GM12878 (cell line): ENCODE results near the gene DCAF5. TPM values are rescaled to one million over a fixed set of nuclear protein-coding genes. Genes with fewer than 3 reads are reported as not detected.

Source experiments
- FOXM1 ChIP-seq: IDR thresholded peaks from 2 replicates; pipeline ENCODE4 v1.6.1; 2012; ENCODE audit warnings: low read depth, mild to moderate bottlenecking, inconsistent platforms, low read length, moderate library complexity
- MEF2B ChIP-seq: fragments of 450-650 bp; IDR thresholded peaks from 2 replicates; pipeline ENCODE4 v1.6.1; 2018; ENCODE audit warnings: mild to moderate bottlenecking, moderate library complexity; ENCODE audit not compliant: partially characterized antibody, poor library complexity, severe bottlenecking
- NFIC ChIP-seq: IDR thresholded peaks from 2 replicates; pipeline ENCODE4 v1.6.1; 2012; ENCODE audit warnings: low read depth, mild to moderate bottlenecking, inconsistent platforms, low read length, moderate library complexity
- RCOR1 ChIP-seq: conservative IDR thresholded peaks from 2 replicates; pipeline ENCODE4 v1.6.1; 2012; ENCODE audit warnings: low read depth, low read length, improper control_type of control experiment
- TCF7 ChIP-seq: IDR thresholded peaks from 2 replicates; pipeline ENCODE4 v1.6.1; 2014; ENCODE audit warnings: antibody characterized with exemption, borderline replicate concordance
- polyA plus RNA-seq, 11 experiments: library from polyadenylated mRNA; depleted of rRNA in 4 of 11; unstranded in 6 of 11; stranded (reverse) in 5 of 11; fragments of >200 nt; fragmentation: Nextera tagmentation in 4 of 11; fragmentation: Illumina TruSeq in 1 of 11; extraction: Ambion mirVana in 4 of 11; extraction: Trizol in 1 of 11; gene quantifications; 1 replicate in 1 of 11; 2 replicates in 10 of 11; pipeline versions ENCODE4 v1.2.1 to v1.2.3, GENCODE V29; 2011 to 2016; ENCODE audit warnings: inconsistent platforms in 2 of 11, missing spikeins in 2 of 11, low read depth in 1 of 11
- total RNA-seq, 4 experiments: library from RNA; depleted of rRNA in 3 of 4; stranded (reverse); fragments of >200 nt in 3 of 4; fragmentation: Illumina TruSeq in 1 of 4; extraction: Trizol in 1 of 4; gene quantifications; 2 replicates each; pipeline versions ENCODE4 v1.2.1 to v1.2.3, GENCODE V29; 2013 to 2021
- TF ChIP-seq, protein P1 (sequence below): fragments of 450-650 bp; IDR thresholded peaks from 2 replicates; pipeline ENCODE4 v1.6.1; 2016; ENCODE audit warnings: mild to moderate bottlenecking, moderate library complexity, borderline replicate concordance

The DCAF5 gene
- total and polyA plus RNA-seq, 10 of the 15 experiments (the other 5 are each of a cell fraction or from before 2014, with no cell fraction given) = 6.8 to 38.1 (median 19.1) TPM

DNA sequence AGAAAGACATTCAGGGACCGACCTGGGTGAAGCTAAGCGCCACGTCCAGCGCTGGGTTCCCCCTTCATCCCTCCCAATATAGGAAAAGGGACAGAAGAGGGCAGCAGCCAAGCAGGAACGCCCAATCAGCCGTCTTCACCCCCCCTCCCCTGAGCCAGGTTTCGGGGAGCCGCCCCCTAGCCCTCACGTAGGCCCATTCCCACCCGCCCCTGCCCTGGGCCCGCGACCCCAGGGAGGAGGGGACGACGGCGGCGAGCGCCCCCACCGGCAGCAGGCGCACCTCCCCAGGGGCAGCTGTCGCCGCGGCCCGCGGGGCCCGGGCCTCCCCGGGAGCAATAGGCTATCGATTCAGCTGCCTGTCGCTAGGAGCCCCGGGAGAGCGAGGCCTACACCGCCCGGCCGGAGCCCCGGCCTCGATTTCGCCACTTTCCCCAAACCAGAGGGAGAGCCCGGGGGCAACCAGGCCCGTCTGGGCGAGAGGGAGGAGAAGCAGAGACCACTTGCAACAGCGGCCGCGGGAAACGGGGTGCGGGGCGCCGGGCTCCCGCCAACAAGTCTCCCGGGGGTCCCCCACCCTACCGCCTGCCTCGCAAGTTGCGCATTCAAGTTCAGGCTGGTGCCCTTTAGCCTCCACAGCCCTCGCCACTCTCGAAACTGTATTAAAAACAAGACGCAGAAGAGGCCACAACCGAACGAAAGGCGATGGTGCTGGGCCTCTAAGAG, 1.3 kb downstream of the DCAF5 start (continued):
- TF ChIP-seq FOXM1 (no peak), MEF2B (peak; percentile 86), TCF7 (0 out of 2 replicates have a peak, but pooled peaks have one; percentile 38), RCOR1 (no peak), NFIC (no peak)
- TF ChIP-seq, protein P1, sequence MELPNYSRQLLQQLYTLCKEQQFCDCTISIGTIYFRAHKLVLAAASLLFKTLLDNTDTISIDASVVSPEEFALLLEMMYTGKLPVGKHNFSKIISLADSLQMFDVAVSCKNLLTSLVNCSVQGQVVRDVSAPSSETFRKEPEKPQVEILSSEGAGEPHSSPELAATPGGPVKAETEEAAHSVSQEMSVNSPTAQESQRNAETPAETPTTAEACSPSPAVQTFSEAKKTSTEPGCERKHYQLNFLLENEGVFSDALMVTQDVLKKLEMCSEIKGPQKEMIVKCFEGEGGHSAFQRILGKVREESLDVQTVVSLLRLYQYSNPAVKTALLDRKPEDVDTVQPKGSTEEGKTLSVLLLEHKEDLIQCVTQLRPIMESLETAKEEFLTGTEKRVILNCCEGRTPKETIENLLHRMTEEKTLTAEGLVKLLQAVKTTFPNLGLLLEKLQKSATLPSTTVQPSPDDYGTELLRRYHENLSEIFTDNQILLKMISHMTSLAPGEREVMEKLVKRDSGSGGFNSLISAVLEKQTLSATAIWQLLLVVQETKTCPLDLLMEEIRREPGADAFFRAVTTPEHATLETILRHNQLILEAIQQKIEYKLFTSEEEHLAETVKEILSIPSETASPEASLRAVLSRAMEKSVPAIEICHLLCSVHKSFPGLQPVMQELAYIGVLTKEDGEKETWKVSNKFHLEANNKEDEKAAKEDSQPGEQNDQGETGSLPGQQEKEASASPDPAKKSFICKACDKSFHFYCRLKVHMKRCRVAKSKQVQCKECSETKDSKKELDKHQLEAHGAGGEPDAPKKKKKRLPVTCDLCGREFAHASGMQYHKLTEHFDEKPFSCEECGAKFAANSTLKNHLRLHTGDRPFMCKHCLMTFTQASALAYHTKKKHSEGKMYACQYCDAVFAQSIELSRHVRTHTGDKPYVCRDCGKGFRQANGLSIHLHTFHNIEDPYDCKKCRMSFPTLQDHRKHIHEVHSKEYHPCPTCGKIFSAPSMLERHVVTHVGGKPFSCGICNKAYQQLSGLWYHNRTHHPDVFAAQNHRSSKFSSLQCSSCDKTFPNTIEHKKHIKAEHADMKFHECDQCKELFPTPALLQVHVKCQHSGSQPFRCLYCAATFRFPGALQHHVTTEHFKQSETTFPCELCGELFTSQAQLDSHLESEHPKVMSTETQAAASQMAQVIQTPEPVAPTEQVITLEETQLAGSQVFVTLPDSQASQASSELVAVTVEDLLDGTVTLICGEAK = no peak
